HepG2 (cell line): ENCODE measurements around the gene DOCK3. TPM values are rescaled to one million over a fixed set of nuclear protein-coding genes. Genes with fewer than 3 reads are reported as not detected.

Source experiments
- AGO2 ChIP-seq: fragments of 200-400 bp; formaldehyde crosslinking; optimal IDR thresholded peaks from 2 replicates; pipeline ENCODE3; 2017; ENCODE audit warnings: mild to moderate bottlenecking, low read depth, low read length, moderate library complexity
- ARID5B ChIP-seq: IDR thresholded peaks from 2 replicates; pipeline ENCODE4 v1.4.0; 2020; ENCODE audit warnings: mild to moderate bottlenecking, missing genetic modification reagents
- FOXP4 ChIP-seq: sonication (generic); formaldehyde crosslinking; IDR thresholded peaks from 2 replicates; pipeline ENCODE4 v1.4.0; 2020; ENCODE audit warnings: missing genetic modification reagents
- LBX2 ChIP-seq: sonication (generic); formaldehyde crosslinking; IDR thresholded peaks from 2 replicates; pipeline ENCODE4 v1.5.0; 2020; ENCODE audit warnings: missing genetic modification reagents, mild to moderate bottlenecking, borderline replicate concordance
- NR2F6 ChIP-seq, 2 experiments: IDR thresholded peaks; 2 replicates each; pipeline ENCODE4 v1.6.1; 2016; ENCODE audit warnings: antibody characterized with exemption in 1 of 2, mild to moderate bottlenecking in 1 of 2
- RXRB ChIP-seq: IDR thresholded peaks from 2 replicates; pipeline ENCODE4 v1.6.1; 2016; ENCODE audit warnings: borderline replicate concordance, missing genetic modification reagents, missing compliant biosample characterization
- SMAD1 ChIP-seq: sonication (generic); formaldehyde crosslinking; IDR thresholded peaks from 2 replicates; pipeline ENCODE4 v1.4.0; 2020; ENCODE audit warnings: missing genetic modification reagents, low read depth, mild to moderate bottlenecking, borderline replicate concordance
- SMC3 ChIP-seq: IDR thresholded peaks from 2 replicates; pipeline ENCODE4 v1.6.1; 2011; ENCODE audit warnings: low read length, improper control_type of control experiment
- TRIM22 ChIP-seq: fragments of 450-650 bp; IDR thresholded peaks from 2 replicates; pipeline ENCODE4 v1.6.1; 2017
- ZNF282 ChIP-seq: fragments of 450-650 bp; IDR thresholded peaks from 2 replicates; pipeline ENCODE4 v1.6.1; 2018; ENCODE audit not compliant: partially characterized antibody
- ZNF709 ChIP-seq: sonication (generic); formaldehyde crosslinking; IDR thresholded peaks from 2 replicates; pipeline ENCODE4 v1.5.0; 2020; ENCODE audit warnings: mild to moderate bottlenecking, missing genetic modification reagents
- polyA plus RNA-seq, 8 experiments: library from polyadenylated mRNA; depleted of rRNA in 3 of 8; stranded (reverse) in 7 of 8; unstranded in 1 of 8; fragments of >200 nt; fragmentation: Illumina TruSeq in 4 of 8; extraction: Trizol in 4 of 8; gene quantifications; 2 replicates each; pipeline versions ENCODE4 v1.2.1 to v1.2.3, GENCODE V29; 2011 to 2016; ENCODE audit warnings: low read depth in 4 of 8, missing spikeins in 1 of 8, mixed read lengths in 1 of 8; ENCODE audit not compliant: insufficient read depth in 1 of 8
- total RNA-seq, 5 experiments: library from RNA; depleted of rRNA; stranded (reverse); fragments of >200 nt; fragmentation: Illumina TruSeq; extraction: Trizol; gene quantifications; 2 replicates each; pipeline ENCODE4 v1.2.3, GENCODE V29; 2016; ENCODE audit warnings: low read depth in 1 of 5
- TF ChIP-seq, protein P1 (sequence below): sonication (generic); formaldehyde crosslinking; IDR thresholded peaks from 2 replicates; pipeline ENCODE4 v1.4.0; 2020; ENCODE audit warnings: missing genetic modification reagents, borderline replicate concordance
- TF ChIP-seq, protein P2 (sequence below): sonication (generic); formaldehyde crosslinking; IDR thresholded peaks from 2 replicates; pipeline ENCODE4 v1.5.1; 2020; ENCODE audit warnings: mild to moderate bottlenecking, missing genetic modification reagents, moderate library complexity
- TF ChIP-seq, protein P3 (sequence below): sonication (generic); formaldehyde crosslinking; IDR thresholded peaks from 2 replicates; pipeline ENCODE4 v1.4.0; 2020; ENCODE audit warnings: missing genetic modification reagents

Gene DOCK3
- total and polyA plus RNA-seq, 2 of the 13 experiments (the other 11 are each of a cell fraction or from before 2014, with no cell fraction given) = not detected

DNA sequence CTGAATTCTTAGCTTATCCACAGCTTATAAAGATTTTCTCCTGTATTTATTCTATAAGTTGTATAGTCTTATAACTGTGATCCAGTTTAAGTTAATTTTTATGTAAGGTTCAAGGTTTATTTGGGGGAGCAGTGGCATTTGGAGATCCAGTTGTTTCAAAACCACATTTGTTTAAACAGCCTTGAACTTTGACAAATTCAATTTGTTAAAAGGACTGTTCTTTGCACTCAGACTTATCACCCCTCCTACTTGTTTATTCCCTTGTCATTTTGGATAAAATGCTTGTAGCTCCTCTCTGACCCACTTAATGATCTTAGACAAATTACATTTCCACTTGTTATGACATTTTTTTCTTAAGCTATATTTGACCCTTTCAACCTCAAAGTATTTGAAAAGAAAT, 327.8 kb downstream of the DOCK3 start (continued):
- TF ChIP-seq FOXP4 (CRISPR knock-in tag) (peak; percentile 76), SMAD1 (CRISPR knock-in tag) (no peak), AGO2 (no peak), NR2F6 (IDR thresholded peaks at IDR 0.05) (peak; percentile 93), NR2F6 (CRISPR knock-in tag; IDR thresholded peaks at IDR 0.05) (peak; percentile 90), RXRB (peak; percentile 71; the same call in 1 of the 2 replicates), SMC3 (no peak), ZNF709 (CRISPR knock-in tag) (no peak), TRIM22 (no peak), ZNF282 (no peak), ARID5B (CRISPR knock-in tag) (peak; percentile 85), LBX2 (CRISPR knock-in tag) (no peak)
- TF ChIP-seq, protein P1, sequence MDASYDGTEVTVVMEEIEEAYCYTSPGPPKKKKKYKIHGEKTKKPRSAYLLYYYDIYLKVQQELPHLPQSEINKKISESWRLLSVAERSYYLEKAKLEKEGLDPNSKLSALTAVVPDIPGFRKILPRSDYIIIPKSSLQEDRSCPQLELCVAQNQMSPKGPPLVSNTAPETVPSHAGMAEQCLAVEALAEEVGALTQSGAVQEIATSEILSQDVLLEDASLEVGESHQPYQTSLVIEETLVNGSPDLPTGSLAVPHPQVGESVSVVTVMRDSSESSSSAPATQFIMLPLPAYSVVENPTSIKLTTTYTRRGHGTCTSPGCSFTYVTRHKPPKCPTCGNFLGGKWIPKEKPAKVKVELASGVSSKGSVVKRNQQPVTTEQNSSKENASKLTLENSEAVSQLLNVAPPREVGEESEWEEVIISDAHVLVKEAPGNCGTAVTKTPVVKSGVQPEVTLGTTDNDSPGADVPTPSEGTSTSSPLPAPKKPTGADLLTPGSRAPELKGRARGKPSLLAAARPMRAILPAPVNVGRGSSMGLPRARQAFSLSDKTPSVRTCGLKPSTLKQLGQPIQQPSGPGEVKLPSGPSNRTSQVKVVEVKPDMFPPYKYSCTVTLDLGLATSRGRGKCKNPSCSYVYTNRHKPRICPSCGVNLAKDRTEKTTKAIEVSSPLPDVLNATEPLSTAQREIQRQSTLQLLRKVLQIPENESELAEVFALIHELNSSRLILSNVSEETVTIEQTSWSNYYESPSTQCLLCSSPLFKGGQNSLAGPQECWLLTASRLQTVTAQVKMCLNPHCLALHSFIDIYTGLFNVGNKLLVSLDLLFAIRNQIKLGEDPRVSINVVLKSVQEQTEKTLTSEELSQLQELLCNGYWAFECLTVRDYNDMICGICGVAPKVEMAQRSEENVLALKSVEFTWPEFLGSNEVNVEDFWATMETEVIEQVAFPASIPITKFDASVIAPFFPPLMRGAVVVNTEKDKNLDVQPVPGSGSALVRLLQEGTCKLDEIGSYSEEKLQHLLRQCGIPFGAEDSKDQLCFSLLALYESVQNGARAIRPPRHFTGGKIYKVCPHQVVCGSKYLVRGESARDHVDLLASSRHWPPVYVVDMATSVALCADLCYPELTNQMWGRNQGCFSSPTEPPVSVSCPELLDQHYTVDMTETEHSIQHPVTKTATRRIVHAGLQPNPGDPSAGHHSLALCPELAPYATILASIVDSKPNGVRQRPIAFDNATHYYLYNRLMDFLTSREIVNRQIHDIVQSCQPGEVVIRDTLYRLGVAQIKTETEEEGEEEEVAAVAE (CRISPR knock-in tag) = no peak
- TF ChIP-seq, protein P2, sequence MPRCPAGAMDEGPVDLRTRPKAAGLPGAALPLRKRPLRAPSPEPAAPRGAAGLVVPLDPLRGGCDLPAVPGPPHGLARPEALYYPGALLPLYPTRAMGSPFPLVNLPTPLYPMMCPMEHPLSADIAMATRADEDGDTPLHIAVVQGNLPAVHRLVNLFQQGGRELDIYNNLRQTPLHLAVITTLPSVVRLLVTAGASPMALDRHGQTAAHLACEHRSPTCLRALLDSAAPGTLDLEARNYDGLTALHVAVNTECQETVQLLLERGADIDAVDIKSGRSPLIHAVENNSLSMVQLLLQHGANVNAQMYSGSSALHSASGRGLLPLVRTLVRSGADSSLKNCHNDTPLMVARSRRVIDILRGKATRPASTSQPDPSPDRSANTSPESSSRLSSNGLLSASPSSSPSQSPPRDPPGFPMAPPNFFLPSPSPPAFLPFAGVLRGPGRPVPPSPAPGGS (CRISPR knock-in tag) = no peak
- TF ChIP-seq, protein P3, sequence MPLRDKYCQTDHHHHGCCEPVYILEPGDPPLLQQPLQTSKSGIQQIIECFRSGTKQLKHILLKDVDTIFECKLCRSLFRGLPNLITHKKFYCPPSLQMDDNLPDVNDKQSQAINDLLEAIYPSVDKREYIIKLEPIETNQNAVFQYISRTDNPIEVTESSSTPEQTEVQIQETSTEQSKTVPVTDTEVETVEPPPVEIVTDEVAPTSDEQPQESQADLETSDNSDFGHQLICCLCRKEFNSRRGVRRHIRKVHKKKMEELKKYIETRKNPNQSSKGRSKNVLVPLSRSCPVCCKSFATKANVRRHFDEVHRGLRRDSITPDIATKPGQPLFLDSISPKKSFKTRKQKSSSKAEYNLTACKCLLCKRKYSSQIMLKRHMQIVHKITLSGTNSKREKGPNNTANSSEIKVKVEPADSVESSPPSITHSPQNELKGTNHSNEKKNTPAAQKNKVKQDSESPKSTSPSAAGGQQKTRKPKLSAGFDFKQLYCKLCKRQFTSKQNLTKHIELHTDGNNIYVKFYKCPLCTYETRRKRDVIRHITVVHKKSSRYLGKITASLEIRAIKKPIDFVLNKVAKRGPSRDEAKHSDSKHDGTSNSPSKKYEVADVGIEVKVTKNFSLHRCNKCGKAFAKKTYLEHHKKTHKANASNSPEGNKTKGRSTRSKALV = no peak
